DOHH2 (cell line): ENCODE results near the gene ZNF592.

Experiments
- EZH2phosphoT487 ChIP-seq: fragments of 200-600 bp; sonication (generic); IDR thresholded peaks from 2 replicates; pipeline ENCODE4 v1.6.1; 2017; ENCODE audit warnings: borderline replicate concordance, mild to moderate bottlenecking, antibody characterized with exemption, low read length, moderate library complexity, mixed read lengths
- TF ChIP-seq, protein P1 (sequence below): fragments of 200-600 bp; sonication (generic); IDR thresholded peaks from one replicate; pipeline ENCODE4 v1.5.1; 2014; ENCODE audit warnings: antibody characterized with exemption, mild to moderate bottlenecking, low read depth, low read length; ENCODE audit not compliant: poor library complexity, severe bottlenecking

DNA sequence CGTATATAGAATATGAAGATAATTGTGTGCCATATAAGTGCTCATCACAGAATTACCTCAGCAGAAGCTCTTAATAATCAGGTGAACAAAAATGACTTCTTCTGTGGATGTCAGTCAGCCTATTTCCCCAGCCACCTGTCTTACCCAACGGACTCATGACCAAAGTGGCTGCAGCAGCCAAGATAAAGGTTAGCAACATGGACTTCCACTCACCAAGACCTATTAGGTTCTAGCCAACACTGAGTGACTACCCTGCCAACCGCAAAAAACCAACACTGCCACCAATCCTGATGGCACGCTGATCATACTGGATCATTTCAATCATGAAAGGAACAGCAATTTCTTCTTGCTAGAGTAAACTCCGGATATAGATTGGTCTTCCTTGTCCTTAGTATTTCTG, 44.6 kb upstream of the ZNF592 start:
- TF ChIP-seq, protein P1, sequence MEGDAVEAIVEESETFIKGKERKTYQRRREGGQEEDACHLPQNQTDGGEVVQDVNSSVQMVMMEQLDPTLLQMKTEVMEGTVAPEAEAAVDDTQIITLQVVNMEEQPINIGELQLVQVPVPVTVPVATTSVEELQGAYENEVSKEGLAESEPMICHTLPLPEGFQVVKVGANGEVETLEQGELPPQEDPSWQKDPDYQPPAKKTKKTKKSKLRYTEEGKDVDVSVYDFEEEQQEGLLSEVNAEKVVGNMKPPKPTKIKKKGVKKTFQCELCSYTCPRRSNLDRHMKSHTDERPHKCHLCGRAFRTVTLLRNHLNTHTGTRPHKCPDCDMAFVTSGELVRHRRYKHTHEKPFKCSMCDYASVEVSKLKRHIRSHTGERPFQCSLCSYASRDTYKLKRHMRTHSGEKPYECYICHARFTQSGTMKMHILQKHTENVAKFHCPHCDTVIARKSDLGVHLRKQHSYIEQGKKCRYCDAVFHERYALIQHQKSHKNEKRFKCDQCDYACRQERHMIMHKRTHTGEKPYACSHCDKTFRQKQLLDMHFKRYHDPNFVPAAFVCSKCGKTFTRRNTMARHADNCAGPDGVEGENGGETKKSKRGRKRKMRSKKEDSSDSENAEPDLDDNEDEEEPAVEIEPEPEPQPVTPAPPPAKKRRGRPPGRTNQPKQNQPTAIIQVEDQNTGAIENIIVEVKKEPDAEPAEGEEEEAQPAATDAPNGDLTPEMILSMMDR, result no peak
- TF ChIP-seq EZH2phosphoT487, result no peak
